Mucosa of gallbladder (tissue), 1 donor: ENCODE measurements around the gene ANTXR1. TPM values are rescaled to one million over a fixed set of nuclear protein-coding genes. Genes with fewer than 3 reads are reported as not detected.

Experiments used
- DNase-seq: peaks from one replicate; pipeline ENCODE4 v3.0.0-alpha.2; 2020; ENCODE audit warnings: low spot score
- total RNA-seq: library from RNA; stranded (reverse); gene quantifications from one replicate; pipeline ENCODE4 v1.2.1, GENCODE V29; 2021
- donor health status: DM: no; HTN: no; CAD: no.

Gene ANTXR1
- total RNA-seq = 142 TPM

DNA sequence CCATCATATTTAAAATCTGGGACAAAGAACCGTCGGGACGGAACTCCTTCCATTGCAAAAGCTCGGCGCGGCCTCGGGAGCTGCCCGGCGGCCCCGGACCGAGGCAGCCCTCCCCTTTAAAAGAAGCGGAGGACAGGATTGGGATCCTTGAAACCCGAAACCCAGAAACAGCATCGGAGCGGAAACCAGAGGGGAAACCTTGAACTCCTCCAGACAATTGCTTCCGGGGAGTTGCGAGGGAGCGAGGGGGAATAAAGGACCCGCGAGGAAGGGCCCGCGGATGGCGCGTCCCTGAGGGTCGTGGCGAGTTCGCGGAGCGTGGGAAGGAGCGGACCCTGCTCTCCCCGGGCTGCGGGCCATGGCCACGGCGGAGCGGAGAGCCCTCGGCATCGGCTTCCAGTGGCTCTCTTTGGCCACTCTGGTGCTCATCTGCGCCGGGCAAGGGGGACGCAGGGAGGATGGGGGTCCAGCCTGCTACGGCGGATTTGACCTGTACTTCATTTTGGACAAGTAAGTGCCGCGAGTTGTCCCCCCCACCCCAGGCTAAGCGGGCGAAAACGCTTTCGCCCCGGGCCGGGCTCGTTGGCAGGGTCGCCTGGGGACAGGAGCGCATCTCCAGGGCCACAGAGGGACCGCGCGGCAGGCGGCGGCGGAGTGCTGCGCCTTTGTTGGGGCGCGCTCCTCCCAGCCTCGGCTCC lies at the start of gene ANTXR1:
TSS of gene ANTXR1 (plus strand) at position 38 of the 698 bp plus-strand sequence. CDS start at position 359, 321 bp downstream.
- peak; percentile 21 for DNase-seq

DNA sequence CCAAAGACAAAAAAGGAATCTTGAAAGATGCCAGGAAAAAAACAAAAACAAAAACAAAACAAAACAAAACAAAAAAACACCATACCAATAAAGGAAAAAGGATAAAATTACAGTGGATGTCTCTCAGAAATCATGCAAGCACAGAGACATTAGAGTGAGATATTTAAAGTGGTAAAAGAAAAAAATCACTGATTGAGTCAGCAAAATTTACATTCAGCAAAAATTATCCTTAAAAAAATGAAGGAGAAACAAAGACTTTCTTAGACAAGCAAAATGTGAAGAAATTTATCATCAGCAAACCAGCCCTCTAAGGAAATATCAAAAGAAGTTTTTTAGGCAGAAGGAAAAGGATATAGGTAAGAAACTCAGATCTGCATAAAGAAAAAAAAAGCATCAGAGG lies 48.7 kb upstream of the ANTXR1 start:
- DNase-seq = no peak

DNA sequence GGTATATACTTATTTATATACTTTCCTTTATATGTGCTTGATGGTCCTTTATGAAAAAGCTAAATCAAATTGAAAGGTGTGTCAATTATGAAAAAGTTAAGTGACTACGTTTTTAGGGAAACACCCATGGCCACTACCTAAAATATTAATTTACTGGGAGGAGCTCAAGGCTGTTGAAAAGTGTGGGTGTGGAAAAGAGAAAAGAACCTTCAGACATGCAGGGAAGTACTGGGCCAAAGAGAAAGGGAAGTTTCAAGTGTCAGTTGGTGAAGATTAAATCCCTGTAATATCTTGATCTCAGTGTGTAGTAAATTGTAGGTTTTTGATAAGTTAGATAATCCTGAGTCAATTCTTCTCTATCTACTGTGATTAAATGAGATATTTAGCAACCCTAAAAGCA lies 44.8 kb upstream of the ANTXR1 start:
- DNase-seq = no peak

DNA sequence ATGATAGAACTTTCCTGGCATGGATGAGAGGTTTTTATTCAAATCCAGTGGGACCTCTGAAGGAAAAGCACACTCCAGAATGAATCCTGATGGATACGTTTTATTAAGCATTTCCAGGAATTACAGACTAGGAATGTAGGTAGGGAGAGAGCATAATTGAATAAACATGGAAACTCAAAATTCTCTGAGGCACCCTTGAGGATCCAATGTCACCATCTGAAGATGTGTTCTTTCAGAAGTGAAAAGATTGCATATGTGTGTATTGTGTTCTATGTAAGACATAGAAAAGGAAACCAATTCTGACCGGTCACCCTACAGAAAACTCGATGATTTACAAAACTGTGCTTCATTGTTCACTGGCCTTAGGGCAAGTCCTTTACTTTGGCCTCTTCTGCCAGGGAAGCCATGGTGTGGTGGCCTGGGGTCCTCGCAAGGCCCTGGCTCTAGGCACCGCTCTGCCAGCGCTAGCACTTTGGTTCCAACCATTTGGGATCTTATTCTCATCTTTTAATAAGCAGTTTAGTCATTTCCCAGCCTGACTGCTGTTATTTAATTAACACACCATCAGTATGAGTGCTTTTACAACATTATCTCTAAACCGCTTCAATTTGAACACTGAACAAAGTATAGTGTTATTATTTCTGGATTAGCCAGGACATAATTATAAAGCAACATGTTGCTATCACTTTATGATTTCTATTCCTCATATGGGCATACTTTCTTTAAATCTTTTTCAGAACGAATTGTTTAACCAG lies 43.1 kb upstream of the ANTXR1 start:
- no peak for DNase-seq

DNA sequence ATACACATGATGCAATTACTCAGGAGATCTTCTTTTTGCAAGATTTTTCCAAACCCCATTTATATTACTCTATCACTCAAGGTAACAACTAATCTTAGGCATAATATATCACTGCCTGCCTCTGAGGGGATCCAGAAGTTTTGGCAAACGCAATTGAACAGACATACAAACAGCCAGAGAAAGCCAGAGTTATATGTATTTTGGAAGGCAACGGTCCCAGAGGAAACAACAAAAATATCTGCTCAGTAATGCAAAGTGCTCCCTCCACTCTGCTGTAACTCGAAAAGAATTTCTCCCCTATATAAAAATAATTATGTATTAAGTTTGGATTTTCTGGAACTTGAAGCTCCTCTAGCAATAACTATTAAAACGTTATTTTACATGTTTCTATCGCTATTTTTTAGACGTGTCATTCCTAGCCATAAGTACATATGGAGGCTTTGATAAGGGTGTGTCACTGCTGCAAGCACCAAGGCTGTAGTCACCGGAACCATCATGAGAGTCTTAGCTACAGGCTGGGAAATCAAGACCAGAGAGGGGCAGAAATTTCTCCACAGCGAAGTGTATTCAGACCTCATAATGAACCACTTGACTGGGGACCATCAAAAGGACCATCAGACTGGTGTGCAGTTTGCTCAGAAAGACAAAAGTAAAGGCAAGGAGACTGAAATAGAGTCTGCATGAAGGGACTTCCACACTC lies 42.3 kb upstream of the ANTXR1 start:
- no peak for DNase-seq

DNA sequence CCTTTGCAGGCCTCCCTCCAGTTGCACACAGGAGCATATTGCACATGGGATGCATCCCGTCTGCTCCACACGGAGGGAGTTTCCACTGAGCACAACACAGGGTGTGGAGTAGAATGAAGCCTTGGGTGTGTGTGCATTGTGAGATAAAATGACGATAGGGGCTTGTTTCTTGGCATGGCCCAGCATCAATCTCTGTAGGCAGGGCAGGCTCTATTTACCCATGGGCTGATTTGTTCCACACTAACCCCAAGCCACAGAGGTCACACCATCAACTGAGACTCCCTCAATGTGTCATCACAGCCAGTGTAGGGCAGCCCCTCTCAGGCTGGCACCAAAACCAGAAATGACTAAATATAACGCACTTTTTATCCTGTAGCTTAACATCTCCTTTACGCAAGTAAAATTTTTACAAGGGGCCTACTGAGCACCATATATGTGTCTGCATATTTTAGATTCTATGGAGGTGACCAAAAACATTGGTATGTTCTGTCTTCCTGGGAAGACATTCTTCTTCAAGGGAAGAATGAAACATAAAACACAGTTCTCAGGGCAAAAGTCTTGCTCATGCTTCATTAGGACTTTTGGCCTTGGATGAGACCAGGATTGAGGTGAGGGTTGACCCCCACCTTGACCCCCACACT lies 41.3 kb upstream of the ANTXR1 start:
- no peak for DNase-seq

DNA sequence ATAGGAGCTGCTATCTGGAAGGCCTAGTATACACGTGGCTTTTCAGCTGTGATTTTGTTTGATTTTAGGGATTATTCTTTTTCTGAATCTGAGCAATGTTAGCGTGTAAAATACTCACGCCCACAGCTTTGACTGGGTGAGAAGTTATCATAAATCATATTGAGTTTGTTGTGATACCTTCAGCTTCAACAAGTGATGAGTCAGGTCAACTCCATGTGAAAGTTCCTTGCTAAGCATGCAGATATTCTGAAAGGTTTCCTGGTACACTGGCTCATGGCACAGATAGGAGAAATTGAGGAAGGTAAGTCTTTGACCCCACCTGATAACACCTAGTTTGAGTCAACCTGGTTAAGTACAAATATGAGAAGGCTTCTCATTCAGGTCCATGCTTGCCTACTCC lies 38.7 kb upstream of the ANTXR1 start, which contains the start of gene GKN1:
TSS of gene GKN1 (plus strand) at position 386 of the 400 bp plus-strand sequence. CDS start 42 bp downstream, outside the sequence.
- no peak for DNase-seq

DNA sequence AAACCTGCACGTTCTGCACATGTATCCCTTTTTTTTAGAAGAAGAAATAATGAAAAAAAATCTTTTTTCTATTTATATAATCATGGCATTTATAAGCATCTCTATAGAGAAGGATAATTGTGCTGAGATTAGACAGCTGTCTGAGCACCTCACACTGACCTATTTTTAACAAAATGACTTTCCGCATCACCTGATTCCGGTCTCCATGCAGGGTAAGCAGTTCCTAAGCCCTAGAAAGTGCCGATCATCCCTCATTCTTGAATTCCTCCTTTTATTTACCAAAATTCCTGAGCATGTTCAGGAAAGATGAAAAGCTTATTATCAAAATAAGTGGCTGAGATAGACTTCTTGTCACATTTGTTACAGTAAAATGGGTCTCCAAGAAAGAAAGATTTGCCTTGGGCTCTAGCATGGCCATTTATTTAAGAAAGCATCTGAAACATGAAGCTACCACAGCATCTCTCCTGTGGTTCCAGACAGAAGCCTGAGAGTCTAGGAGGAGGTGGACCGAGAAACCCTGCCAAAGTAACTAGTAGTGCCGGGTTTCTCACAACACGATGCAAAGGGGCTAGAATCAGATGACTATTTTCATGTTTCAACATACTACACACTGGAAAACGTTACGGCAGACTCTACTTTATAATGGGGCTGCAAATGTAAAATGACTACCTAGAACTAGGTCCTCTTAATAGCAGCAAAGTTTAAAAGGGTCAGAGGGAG lies 37.9 kb upstream of the ANTXR1 start:
- no peak for DNase-seq

DNA sequence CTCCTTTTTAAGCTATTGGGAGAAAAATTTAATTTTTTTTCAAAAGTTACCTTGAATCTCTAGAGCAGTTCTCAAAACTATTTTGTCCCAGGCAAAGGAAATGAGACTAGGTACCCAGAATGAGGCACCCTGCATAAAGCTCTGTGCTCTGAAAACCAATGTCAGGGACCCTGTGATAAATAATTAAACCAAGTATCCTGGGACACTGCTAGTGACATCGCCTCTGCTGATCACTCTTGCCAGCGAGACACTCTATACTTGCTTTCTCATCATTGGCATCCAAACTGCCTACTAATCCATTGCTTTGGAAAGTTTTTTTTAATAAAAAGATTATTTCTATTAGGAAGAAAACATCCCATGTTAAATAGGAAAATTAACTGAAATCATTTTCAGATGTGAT lies 37.1 kb upstream of the ANTXR1 start:
- no peak for DNase-seq

DNA sequence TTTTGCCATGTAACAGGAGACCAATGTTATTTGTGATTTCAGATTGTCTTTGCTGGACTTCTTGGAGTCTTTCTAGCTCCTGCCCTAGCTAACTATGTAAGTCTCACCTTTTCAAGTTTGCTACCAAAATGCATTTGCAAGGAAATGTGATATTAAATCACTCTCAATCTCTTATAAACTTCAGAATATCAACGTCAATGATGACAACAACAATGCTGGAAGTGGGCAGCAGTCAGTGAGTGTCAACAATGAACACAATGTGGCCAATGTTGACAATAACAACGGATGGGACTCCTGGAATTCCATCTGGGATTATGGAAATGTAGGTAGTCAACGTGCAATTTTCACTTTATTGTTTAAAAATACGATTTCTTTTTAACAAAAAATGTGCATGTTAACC lies 35.5 kb upstream of the ANTXR1 start:
- DNase-seq = no peak

DNA sequence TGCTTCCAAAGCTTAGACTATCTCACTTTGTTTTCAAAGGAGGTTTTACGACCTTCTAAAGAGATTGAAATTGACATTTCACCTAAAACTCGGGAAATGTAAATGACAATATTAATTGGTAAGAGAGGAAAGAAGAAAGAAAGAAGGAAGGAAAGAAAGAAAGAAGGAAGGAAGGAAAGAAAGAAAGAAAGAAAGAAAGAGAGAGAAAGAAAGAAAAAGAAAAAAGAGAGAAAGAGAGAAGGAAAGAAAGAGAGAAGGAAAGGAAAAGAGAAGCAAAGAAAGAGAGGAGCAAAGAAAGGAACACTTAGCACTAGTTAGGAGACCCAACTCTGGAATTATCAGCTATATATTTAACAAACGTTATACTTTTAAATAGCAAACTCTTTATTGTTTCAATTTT lies 34.9 kb upstream of the ANTXR1 start:
- no peak for DNase-seq

DNA sequence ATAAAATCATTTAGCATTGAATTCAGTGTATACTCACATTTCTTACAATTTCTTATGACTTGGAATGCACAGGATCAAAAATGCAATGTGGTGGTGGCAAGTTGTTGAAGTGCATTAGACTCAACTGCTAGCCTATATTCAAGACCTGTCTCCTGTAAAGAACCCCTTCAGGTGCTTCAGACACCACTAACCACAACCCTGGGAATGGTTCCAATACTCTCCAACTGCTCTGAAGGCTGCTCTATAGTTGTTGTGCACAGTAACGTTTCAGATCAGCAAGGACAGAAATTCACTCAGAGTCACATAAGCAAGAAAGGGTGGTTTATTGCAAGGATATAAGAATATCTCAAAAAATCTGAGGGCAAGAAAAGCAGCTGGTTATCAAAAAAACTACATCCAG lies 32.0 kb upstream of the ANTXR1 start:
- no peak for DNase-seq

DNA sequence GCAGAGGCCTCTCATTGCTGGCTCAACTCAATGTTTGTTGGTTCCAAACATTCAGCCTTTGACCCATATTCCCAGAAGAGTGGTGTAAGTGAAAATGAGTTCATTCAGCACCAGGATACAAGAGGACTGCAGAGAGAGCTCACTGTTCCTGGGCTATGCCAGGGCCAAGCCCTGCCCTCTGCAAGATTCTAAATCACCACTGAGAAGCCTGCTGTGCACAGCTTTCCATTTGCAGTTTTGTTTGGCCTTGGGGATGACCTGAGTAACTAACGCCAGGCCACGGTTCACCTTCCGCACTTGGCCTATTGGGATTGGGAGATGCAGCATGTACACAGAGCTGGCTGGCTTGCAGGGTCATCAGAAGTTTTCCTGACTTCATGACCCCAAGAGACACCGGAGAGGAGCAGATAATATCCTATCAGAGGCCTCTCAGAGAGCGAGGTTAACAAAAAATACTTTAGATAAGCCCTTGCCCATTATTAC lies 25.9 kb upstream of the ANTXR1 start:
- DNase-seq = no peak

DNA sequence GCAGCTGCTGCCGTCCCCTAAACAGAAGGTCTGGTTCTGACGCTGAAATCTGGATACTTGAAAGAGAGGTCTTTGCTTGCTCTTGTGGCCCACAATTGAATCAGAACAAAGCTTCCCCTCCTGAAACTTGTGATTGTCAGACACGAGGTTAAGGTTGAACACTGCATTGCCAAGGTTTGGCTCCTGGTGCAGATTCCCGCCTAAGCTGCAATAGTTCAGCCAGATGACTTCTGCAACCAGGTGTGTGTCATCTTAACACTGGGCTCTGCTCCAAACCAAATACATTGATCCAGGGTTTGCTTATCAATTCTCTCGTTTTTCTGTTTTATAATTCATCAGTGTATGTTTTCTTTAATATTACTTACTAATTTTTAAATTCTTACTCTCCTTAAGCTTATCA lies 23.9 kb upstream of the ANTXR1 start:
- no peak for DNase-seq

DNA sequence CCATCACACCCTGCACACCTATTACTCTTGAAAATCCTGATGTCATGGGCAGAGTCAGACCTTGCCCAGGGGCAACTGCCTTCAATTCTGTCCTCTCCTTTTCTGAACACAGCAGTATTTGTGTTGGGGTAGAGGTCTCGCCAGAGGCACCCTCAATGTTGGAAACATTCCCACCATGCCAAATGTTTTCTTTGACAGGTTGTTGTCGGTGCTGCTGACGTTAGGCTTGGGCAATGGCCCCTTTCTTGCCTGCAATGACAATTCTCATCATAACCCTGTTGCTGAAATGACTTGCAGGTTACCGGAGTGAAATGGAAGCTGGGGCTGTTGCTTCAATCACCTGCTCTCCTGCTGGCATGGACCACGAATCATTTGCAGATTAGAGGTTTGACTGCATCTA lies 20.6 kb upstream of the ANTXR1 start:
- DNase-seq = no peak

DNA sequence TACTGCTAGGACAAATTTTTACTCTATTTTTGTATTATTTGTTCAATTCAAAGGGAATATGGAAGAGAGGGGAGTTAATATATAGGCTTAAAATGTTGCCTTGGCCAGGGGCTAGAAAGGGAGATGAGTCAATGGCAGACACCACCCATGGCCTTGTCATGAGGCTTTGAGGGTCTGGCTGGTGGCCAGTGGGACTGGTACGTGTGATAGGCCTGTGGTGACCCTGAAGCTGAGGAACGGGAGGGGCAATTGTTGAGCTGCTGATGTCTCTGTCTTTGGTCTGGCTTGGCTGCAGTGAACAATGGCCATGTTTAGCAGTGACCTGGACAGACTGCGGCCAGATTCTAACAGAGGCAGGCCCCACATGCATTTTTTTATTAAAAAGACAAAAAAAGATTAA lies 20.0 kb upstream of the ANTXR1 start:
- DNase-seq = no peak

DNA sequence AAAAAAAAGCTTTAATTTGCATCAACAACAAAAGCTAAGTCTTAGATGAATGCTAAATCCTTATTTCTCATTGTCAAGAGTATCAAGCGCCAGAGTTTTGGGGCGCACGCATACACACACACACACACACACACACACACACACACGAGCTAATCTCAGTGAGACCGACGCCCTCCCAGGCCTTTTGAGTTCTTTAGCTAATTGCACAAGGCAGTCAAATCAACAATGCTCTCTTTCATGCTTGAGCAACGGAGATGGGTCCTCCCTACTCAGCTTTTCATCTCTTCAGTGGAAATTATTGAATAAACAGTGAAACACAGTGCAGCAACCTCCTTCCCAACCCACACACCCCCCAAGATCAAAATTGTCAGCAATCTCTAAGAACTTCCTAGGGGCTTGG lies 19.3 kb upstream of the ANTXR1 start:
- DNase-seq = no peak

DNA sequence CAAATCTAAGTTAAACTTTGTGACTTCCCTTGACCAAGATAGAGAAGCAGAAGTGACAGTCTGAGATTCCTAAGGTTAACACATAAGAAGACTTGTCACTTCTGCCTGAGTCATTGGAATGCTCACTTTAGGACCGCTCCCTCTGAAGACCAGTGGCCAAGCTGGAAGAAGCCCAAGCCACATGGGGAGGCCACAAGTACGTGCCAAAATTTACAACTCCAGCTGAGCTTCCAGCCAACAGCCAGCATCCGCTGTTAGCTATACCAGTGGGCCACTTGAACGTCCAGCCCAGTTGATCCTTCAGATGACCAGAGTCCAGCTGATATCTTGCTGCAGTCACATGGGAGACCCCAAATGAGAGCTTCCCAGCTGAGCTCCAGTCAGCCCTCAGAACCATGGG lies 18.1 kb upstream of the ANTXR1 start:
- DNase-seq = no peak

DNA sequence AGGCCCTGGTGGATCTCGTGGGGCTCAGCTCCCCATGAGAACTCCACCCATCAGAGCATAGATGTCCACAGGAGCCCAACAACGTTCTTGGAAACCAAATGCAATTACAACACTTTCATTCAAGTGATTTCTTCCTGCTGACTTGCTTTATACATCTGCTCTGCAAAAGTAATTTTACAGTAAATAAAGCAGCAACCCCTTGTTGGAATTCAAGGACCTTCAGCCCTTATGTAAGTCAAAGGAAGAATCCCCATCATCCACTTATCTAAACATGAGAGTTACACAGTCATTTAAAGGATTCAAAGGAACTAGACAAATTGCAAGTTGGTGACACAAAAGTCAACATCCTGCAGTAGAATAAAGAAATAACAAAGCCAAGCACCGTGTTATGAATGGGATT lies 17.1 kb upstream of the ANTXR1 start:
- DNase-seq = no peak

DNA sequence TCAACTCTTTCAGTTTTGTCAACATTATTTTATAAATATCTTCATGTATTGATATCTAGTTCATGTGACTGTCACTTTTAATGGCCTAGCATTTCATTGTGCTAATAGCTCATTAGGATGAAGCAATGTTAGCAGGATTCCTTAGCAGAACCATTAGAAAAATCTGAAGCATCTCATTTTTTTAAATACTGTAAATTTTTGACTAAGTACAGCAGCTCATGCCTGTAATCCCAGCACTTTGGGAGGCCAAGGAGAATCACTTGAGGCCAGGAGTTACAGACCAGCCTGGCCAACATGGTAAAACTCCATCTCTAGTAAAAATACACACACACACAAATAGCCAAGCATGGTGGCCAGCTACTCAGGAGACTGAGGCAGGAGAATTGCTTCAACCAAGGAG lies 15.6 kb upstream of the ANTXR1 start:
- DNase-seq = no peak

DNA sequence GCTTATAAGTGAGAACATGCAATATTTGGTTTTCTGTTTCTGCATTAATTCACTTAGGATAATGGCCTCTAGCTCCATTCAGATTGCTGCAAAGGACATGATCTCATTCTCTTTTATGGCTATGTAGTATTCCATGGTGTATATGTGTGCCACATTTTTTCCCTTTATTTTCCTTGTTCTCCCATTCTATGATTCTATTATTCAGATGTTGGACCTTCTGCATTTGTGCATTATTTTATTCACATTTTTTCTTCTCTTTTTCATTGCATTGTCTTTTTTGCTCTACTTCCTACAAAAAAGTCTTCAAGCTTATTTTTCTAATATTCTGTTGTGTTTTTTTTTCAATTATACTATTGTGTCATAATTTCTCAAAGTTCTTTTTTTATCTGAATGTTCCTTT lies 11.1 kb upstream of the ANTXR1 start:
- DNase-seq = no peak

DNA sequence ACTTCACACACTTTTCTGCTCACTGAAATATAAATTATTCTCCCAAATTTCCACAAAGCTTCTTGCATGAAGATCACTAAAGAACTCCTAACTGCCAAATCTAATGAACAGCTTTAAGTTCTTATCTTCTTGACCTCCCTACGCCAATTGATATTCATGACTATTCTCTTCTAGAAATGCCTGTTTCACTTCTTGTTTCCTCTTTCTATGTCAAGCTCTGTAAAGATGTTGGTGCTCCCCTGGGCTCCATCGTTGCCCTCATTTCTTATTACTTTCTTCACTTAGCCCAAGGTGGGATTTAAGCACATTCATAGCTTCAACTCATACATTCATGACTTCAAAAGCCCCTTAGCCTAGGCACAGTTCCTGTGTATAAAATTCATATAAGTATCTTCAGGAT lies 9.2 kb upstream of the ANTXR1 start:
- no peak for DNase-seq
